H1 (cell line): ENCODE results near the gene AMPH. TPM values are rescaled to one million over a fixed set of nuclear protein-coding genes. Genes with fewer than 3 reads are reported as not detected.

Source experiments
- CTCF ChIA-PET: fragments of 300-600 bp; sonication (Branson Sonifier 250); formaldehyde crosslinking; loops from one replicate; lab custom pipeline; 2021; ENCODE audit not compliant: partially characterized antibody; lab: Charles Lee
- POLR2A ChIA-PET: fragments of 300-600 bp; sonication (Branson Sonifier 250); formaldehyde crosslinking; loops from one replicate; lab custom pipeline; 2021; ENCODE audit warnings: inconsistent platforms; ENCODE audit not compliant: partially characterized antibody; lab: Charles Lee
- DNase-seq, 2 experiments: peaks; one replicate each; pipeline versions ENCODE4 v3.0.0 to v3.0.0-alpha.2; 2010 to 2022; ENCODE audit warnings: low spot score in 2 of 2, low read depth in 1 of 2, mixed read lengths in 1 of 2
- FAIRE-seq: peaks from 2 replicates; lab custom pipeline; 2011; peaks lifted over from hg19 to GRCh38; lab: Jason Lieb, UNC
- H2AFZ ChIP-seq: 2 replicates; pipeline ENCODE4 v1.8.1; 2012; ENCODE audit warnings: low read length, inconsistent platforms
- H2AK5ac ChIP-seq: 2 replicates; pipeline ENCODE4 v1.6.1; 2013; ENCODE audit warnings: low read depth, low read length
- H2BK120ac ChIP-seq: replicated peaks from 2 replicates; pipeline ENCODE3; 2013; ENCODE audit warnings: low read depth, low read length, inconsistent platforms
- H2BK12ac ChIP-seq: 2 replicates; pipeline ENCODE4 v1.6.1; 2013; ENCODE audit warnings: low read depth, low read length
- H2BK15ac ChIP-seq: 2 replicates; pipeline ENCODE4 v1.6.1; 2013; ENCODE audit warnings: low read length
- H2BK20ac ChIP-seq: 2 replicates; pipeline ENCODE4 v1.6.1; 2013; ENCODE audit warnings: low read length
- H2BK5ac ChIP-seq: 2 replicates; pipeline ENCODE4 v1.6.1; 2013; ENCODE audit warnings: low read depth, low read length
- H3K14ac ChIP-seq: 2 replicates; pipeline ENCODE4 v1.6.1; 2013; ENCODE audit warnings: inconsistent platforms; ENCODE audit not compliant: insufficient read length
- H3K18ac ChIP-seq: 2 replicates; pipeline ENCODE4 v1.6.1; 2013; ENCODE audit warnings: low read length; ENCODE audit errors: extremely low read depth
- H3K23ac ChIP-seq: 2 replicates; pipeline ENCODE4 v1.6.1; 2013; ENCODE audit warnings: inconsistent platforms; ENCODE audit not compliant: insufficient read length
- H3K23me2 ChIP-seq: 2 replicates; pipeline ENCODE4 v1.6.1; 2013; ENCODE audit warnings: low read depth, low read length
- H3K27ac ChIP-seq: 2 replicates; pipeline ENCODE4 v1.6.1; 2011; ENCODE audit warnings: low read depth, low read length, inconsistent platforms
- H3K27me3 ChIP-seq, 4 experiments: replicated peaks in 1 of 4; 1 replicate in 1 of 4; 2 replicates in 3 of 4; pipeline versions ENCODE4 v1.6.1 to v1.8.1; 2011 to 2013; ENCODE audit warnings: low read length in 3 of 4, mild to moderate bottlenecking in 3 of 4, inconsistent platforms in 2 of 4, mixed read lengths in 2 of 4, moderate library complexity in 1 of 4; ENCODE audit not compliant: control insufficient read depth in 3 of 4, insufficient read depth in 3 of 4; ENCODE audit errors: extremely low read depth in 1 of 4
- H3K36me3 ChIP-seq, 4 experiments: 2 replicates each; pipeline versions ENCODE4 v1.6.1 to v1.8.1; 2011 to 2013; ENCODE audit warnings: mild to moderate bottlenecking in 4 of 4, low read length in 3 of 4, moderate library complexity in 2 of 4, control low read depth in 1 of 4, inconsistent platforms in 1 of 4; ENCODE audit not compliant: insufficient read depth in 4 of 4, control insufficient read depth in 2 of 4
- H3K4ac ChIP-seq: replicated peaks from 2 replicates; pipeline ENCODE3; 2013; ENCODE audit warnings: low read length, low read depth, mixed read lengths, inconsistent platforms; ENCODE audit not compliant: insufficient read length
- H3K4me1 ChIP-seq, 4 experiments: replicated peaks in 1 of 4; 1 replicate in 1 of 4; 2 replicates in 3 of 4; pipeline versions ENCODE4 v1.6.1 to v1.8.1; 2011 to 2013; ENCODE audit warnings: low read length in 3 of 4, inconsistent platforms in 2 of 4, mixed read lengths in 1 of 4; ENCODE audit not compliant: insufficient read depth in 4 of 4, control insufficient read depth in 3 of 4
- H3K4me2 ChIP-seq, 2 experiments: 2 replicates each; pipeline versions ENCODE4 v1.6.1 to v1.8.1; 2011 to 2013; ENCODE audit warnings: low read depth in 2 of 2, low read length in 2 of 2, control low read depth in 1 of 2, inconsistent platforms in 1 of 2, mild to moderate bottlenecking in 1 of 2; ENCODE audit not compliant: insufficient read depth in 1 of 2
- H3K4me3 ChIP-seq, 4 experiments: fragments of 200-600, 300-600 bp in 1 of 4; sonication (generic), shearing (Covaris generic), sonication (Bioruptor Twin) in 1 of 4; 2 replicates each; pipeline versions ENCODE4 v1.5.1 to v1.8.1; 2011 to 2016; ENCODE audit warnings: low read length in 4 of 4, low read depth in 3 of 4, control low read depth in 2 of 4, inconsistent platforms in 2 of 4, mild to moderate bottlenecking in 2 of 4, mixed read lengths in 1 of 4, moderate library complexity in 1 of 4; ENCODE audit not compliant: insufficient read depth in 2 of 4; ENCODE audit errors: extremely low read depth in 1 of 4
- H3K56ac ChIP-seq: replicated peaks from 2 replicates; pipeline ENCODE3; 2013; ENCODE audit warnings: low read depth, mild to moderate bottlenecking, mixed read lengths, low read length, inconsistent platforms; ENCODE audit not compliant: insufficient read length
- H3K79me1 ChIP-seq: 2 replicates; pipeline ENCODE4 v1.6.1; 2013; ENCODE audit warnings: low read depth, low read length, control low read depth
- H3K79me2 ChIP-seq, 2 experiments: 2 replicates each; pipeline versions ENCODE4 v1.6.1 to v1.8.1; 2012 to 2013; ENCODE audit warnings: low read length in 2 of 2, mild to moderate bottlenecking in 2 of 2, inconsistent platforms in 1 of 2; ENCODE audit not compliant: insufficient read depth in 2 of 2, control insufficient read depth in 1 of 2
- H3K9ac ChIP-seq, 4 experiments: replicated peaks in 1 of 4; 1 replicate in 1 of 4; 2 replicates in 3 of 4; pipeline versions ENCODE4 v1.6.1 to v1.8.1; 2011 to 2013; ENCODE audit warnings: low read depth in 3 of 4, low read length in 3 of 4, control low read depth in 2 of 4, mild to moderate bottlenecking in 2 of 4, moderate library complexity in 2 of 4, inconsistent platforms in 1 of 4; ENCODE audit errors: extremely low read depth in 1 of 4
- H3K9me3 ChIP-seq, 2 experiments: 2 replicates each; pipeline versions ENCODE4 v1.6.1 to v1.8.1; 2012 to 2013; ENCODE audit warnings: mild to moderate bottlenecking in 2 of 2, moderate library complexity in 2 of 2, control low read depth in 1 of 2, inconsistent platforms in 1 of 2, low read depth in 1 of 2, low read length in 1 of 2, mixed read lengths in 1 of 2; ENCODE audit not compliant: insufficient read depth in 2 of 2
- H4K20me1 ChIP-seq, 2 experiments: replicated peaks in 1 of 2; 2 replicates each; pipeline versions ENCODE3 to v1.8.1; 2011 to 2013; ENCODE audit warnings: inconsistent platforms in 2 of 2, low read length in 2 of 2, mild to moderate bottlenecking in 1 of 2; ENCODE audit not compliant: insufficient read depth in 2 of 2, control insufficient read depth in 1 of 2
- H4K5ac ChIP-seq: 2 replicates; pipeline ENCODE4 v1.6.1; 2013; ENCODE audit warnings: low read length, low read depth, mixed read lengths, inconsistent platforms; ENCODE audit not compliant: insufficient read length
- H4K8ac ChIP-seq: 2 replicates; pipeline ENCODE4 v1.8.0; 2013; ENCODE audit warnings: mild to moderate bottlenecking, moderate library complexity, low read length, inconsistent platforms; ENCODE audit not compliant: insufficient read depth; ENCODE audit errors: extremely low read depth
- H4K91ac ChIP-seq: replicated peaks from 2 replicates; pipeline ENCODE3; 2013; ENCODE audit warnings: low read length, mixed read lengths, inconsistent platforms; ENCODE audit not compliant: insufficient read length
- CHD1 ChIP-seq: IDR thresholded peaks from 2 replicates; pipeline ENCODE4 v1.6.1; 2012; ENCODE audit warnings: low read depth, low read length, improper control_type of control experiment
- CREB1 ChIP-seq: IDR thresholded peaks from 2 replicates; pipeline ENCODE4 v1.6.1; 2012; ENCODE audit warnings: inconsistent platforms
- HDAC2 ChIP-seq, 2 experiments: fragments of 300-600 bp in 1 of 2; sonication (generic) in 1 of 2; IDR thresholded peaks; 2 replicates each; pipeline ENCODE4 v1.6.1; 2011 to 2012; ENCODE audit warnings: low read depth in 2 of 2, low read length in 2 of 2, mild to moderate bottlenecking in 2 of 2, moderate library complexity in 2 of 2, borderline replicate concordance in 1 of 2, inconsistent platforms in 1 of 2
- MAFK ChIP-seq: IDR thresholded peaks from 2 replicates; pipeline ENCODE4 v1.6.1; 2012; ENCODE audit warnings: low read depth, mild to moderate bottlenecking, improper control_type of control experiment, low read length
- SAP30 ChIP-seq: fragments of 300-600 bp; sonication (generic); IDR thresholded peaks from 2 replicates; pipeline ENCODE4 v1.7.1; 2012; ENCODE audit warnings: low read length, moderate library complexity, mild to moderate bottlenecking, inconsistent platforms; ENCODE audit not compliant: insufficient read depth, insufficient replicate concordance
- WGBS, 2 experiments: shearing (Covaris generic) in 1 of 2; methylation state at CpG; one replicate each; pipeline versions ENCODE4 v1.1.6 to v1.1.7; 2013 to 2015; ENCODE audit warnings: low lambda C conversion rate in 2 of 2, mixed read lengths in 2 of 2, inconsistent platforms in 1 of 2, low coverage in 1 of 2, missing lambda C conversion rate in 1 of 2; ENCODE audit not compliant: insufficient replicate concordance in 2 of 2, insufficient coverage in 1 of 2, insufficient read length in 1 of 2; ENCODE audit errors: extremely low coverage in 1 of 2, missing lambda C conversion rate in 1 of 2; 5-methylcytosine and 5-hydroxymethylcytosine counted together
- polyA plus RNA-seq, 7 experiments: library from polyadenylated mRNA; depleted of rRNA in 3 of 7; stranded (reverse) in 5 of 7; unstranded in 2 of 7; fragments of >200 nt in 5 of 7; fragments of 200-250 nt in 2 of 7; gene quantifications; 1 replicate in 5 of 7; 2 replicates in 1 of 7; 4 replicates in 1 of 7; pipeline versions ENCODE4 v1.2.1 to v1.2.3, GENCODE V29; 2011 to 2013; ENCODE audit warnings: missing spikeins in 2 of 7, mixed read lengths in 2 of 7
- total RNA-seq: library from RNA; stranded (reverse); fragmentation: NEBNext Ultra II Directional; extraction: Animal tissue kit (Norgen Biotek cat#: 25700); gene quantifications from 2 replicates; pipeline ENCODE4 v1.2.1, GENCODE V29; 2021

Gene AMPH
- total and polyA plus RNA-seq, 2 of the 8 experiments (the other 6 are each of a cell fraction or from before 2014, with no cell fraction given): 7.3 to 12.2 TPM

- Histone ChIP-seq H3K4me3 (no peak overlapping the region), H3K14ac (no peak overlapping the region), H4K5ac (no peak overlapping the region), H3K23ac (no peak overlapping the region), H3K36me3 (no peaks in the 10 kb centered on the region), H3K23me2 (no peaks in the 10 kb centered on the region), H3K9ac (no peak overlapping the region), H2BK120ac (no peak overlapping the region), H2AK5ac (no peak overlapping the region), H2BK20ac (no peak overlapping the region), H4K91ac (no peak overlapping the region), H3K56ac (no peak overlapping the region), H3K4me1 (0 out of 7 replicates have a peak, but pooled peaks cover 0 to 4% (median 0%) of the 10 kb centered on the region in 4 experiments), H3K18ac (no peak overlapping the region), H2AFZ (no peak overlapping the region), H3K4ac (no peak overlapping the region), H4K20me1 (no peaks in the 10 kb centered on the region), H3K79me2 (no peaks in the 10 kb centered on the region), H3K4me2 (no peak overlapping the region), H2BK5ac (no peak overlapping the region), H2BK12ac (no peak overlapping the region), H2BK15ac (no peak overlapping the region), H3K27me3 (peaks cover 0 to 2% (median 0%) of the 10 kb centered on the region in 4 experiments; a peak in 1 of 7 replicates), H3K9me3 (no peaks in the 10 kb centered on the region), H3K27ac (no peak overlapping the region), H3K79me1 (no peaks in the 10 kb centered on the region), H4K8ac (no peak overlapping the region)
- 76% methylated on average over 3 of the region's 3 CpGs; no CpG with 5 or more reads in 1 of the 2 experiments for WGBS, 2 experiments
- FAIRE-seq: no peak
- CTCF ChIA-PET: no interaction called here
- no peak for TF ChIP-seq MAFK
- TF ChIP-seq SAP30: no peak
- no peak for TF ChIP-seq HDAC2 (IDR thresholded peaks at IDR 0.05; ENCODE audit: borderline replicate concordance in 1 of 2, low read depth in 2 of 2, low read length in 2 of 2)
- no peak for TF ChIP-seq CREB1
- TF ChIP-seq CHD1: no peak
- no peak for DNase-seq
- POLR2A ChIA-PET: no interaction called here
These were observed 89.7 kb downstream of the AMPH start for GRCh38 chr7:38541440-38541839.
